ENCODE measurements around the gene RPGR. TPM values are rescaled to one million over a fixed set of nuclear protein-coding genes. Genes with fewer than 3 reads are reported as not detected.
A peak's percentile ranks its signal among the peaks of the same experiment; 100 is the strongest.

The RPGR gene
- total RNA-seq, 1 experiment from 2014 or later, result 10.4 TPM

- no peak overlapping the region for H3K4me3 ChIP-seq (replicated peaks in 1 of 2; ENCODE audit: low read depth in 1 of 2, low read length in 2 of 2)
- intact Hi-C loops (cut with micrococcal nuclease), result no loop called here
- no peaks in the 10 kb centered on the region for H3K36me3 ChIP-seq (ENCODE audit: control insufficient read depth in 1 of 2, insufficient read depth in 2 of 2, low read length in 2 of 2)
- ATAC-seq (peak; percentile 66), DNase-seq (ENCODE audit: low read depth, low spot score) (peak; percentile 27)
- no peak overlapping the region for H2AFZ ChIP-seq (ENCODE audit: low read depth, low read length, poor library complexity, severe bottlenecking)
- BruUV-seq (replicated peaks), result no TSS peak
- H3K79me2 ChIP-seq (ENCODE audit: insufficient read depth, low read length), result no peaks in the 10 kb centered on the region
- H3K4me1 ChIP-seq (ENCODE audit: control insufficient read depth in 1 of 2, insufficient read depth in 2 of 2, low read length in 2 of 2), result peaks cover 16 to 34% of the 10 kb centered on the region in 2 experiments; a peak in 3 of 4 replicates
- H3K9ac ChIP-seq (ENCODE audit: low read length), result no peak overlapping the region
- H3K9me3 ChIP-seq (ENCODE audit: control insufficient read depth in 1 of 2, insufficient read depth in 1 of 2, low read depth in 1 of 2, low read length in 2 of 2), result no peaks in the 10 kb centered on the region
- H3K27ac ChIP-seq (ENCODE audit: low read depth, low read length), result 0 out of 2 replicates have a peak overlapping the region, but pooled peaks have one; percentile 18
- POLR2A ChIA-PET, result no interaction called here
- CTCF ChIA-PET, result no interaction called here
- RAD21 ChIA-PET (ENCODE audit: low non-redundant PET in 1 of 2, low total read pairs in 2 of 2, uncharacterized antibody in 2 of 2, unreplicated experiment in 2 of 2), result no interaction called here
- H3K9me2 ChIP-seq (ENCODE audit: insufficient read depth), result no peaks in the 10 kb centered on the region
- no peaks in the 10 kb centered on the region for H3K27me3 ChIP-seq (ENCODE audit: insufficient read depth, low read length)
- H3K4me2 ChIP-seq (ENCODE audit: low read length), result peak overlapping the region; percentile 42
- H4K20me1 ChIP-seq (ENCODE audit: insufficient read depth), result no peaks in the 10 kb centered on the region
- TF ChIP-seq EZH2 (IDR thresholded peaks at IDR 0.05) (no peak), REST (IDR thresholded peaks at IDR 0.05; ENCODE audit: low read depth) (no peak), RAD21 (IDR thresholded peaks at IDR 0.05; ENCODE audit: low read depth) (no peak), ZFX (IDR thresholded peaks at IDR 0.05) (no peak), TCF7L2 (IDR thresholded peaks at IDR 0.05; ENCODE audit: borderline replicate concordance, extremely low read depth, insufficient read depth, insufficient read length) (no peak), SRF (IDR thresholded peaks at IDR 0.05; ENCODE audit: low read depth) (no peak), YY1 (IDR thresholded peaks at IDR 0.05; ENCODE audit: extremely low read depth, insufficient replicate concordance, low read depth, low read length) (no peak), SP1 (IDR thresholded peaks at IDR 0.05; ENCODE audit: low read depth) (0 out of 2 replicates have a peak, but pooled peaks have one; percentile 26), SIN3A (IDR thresholded peaks at IDR 0.05; ENCODE audit: low read depth) (no peak), EGR1 (IDR thresholded peaks at IDR 0.05; ENCODE audit: low read depth) (no peak), JUND (IDR thresholded peaks at IDR 0.05) (peak; percentile 53), POLR2AphosphoS5 (IDR thresholded peaks at IDR 0.05; ENCODE audit: low read depth, low read length) (no peak), EZH2phosphoT487 (IDR thresholded peaks at IDR 0.05; ENCODE audit: borderline replicate concordance) (no peak), ELF1 (IDR thresholded peaks at IDR 0.05; ENCODE audit: borderline replicate concordance, low read depth) (no peak), ZNF274 (IDR thresholded peaks at IDR 0.05; ENCODE audit: low read depth, low read length) (no peak), POLR2A (IDR thresholded peaks at IDR 0.05; ENCODE audit: borderline replicate concordance, extremely low read depth, insufficient read depth, insufficient read length) (no peak), CTCF (IDR thresholded peaks at IDR 0.05 in 2 of 3, conservative IDR thresholded peaks at IDR 0.05 in 1 of 3; ENCODE audit: borderline replicate concordance in 1 of 3, insufficient read depth in 1 of 3, low read depth in 2 of 3, low read length in 2 of 3) (no peak), FOSL1 (IDR thresholded peaks at IDR 0.05; ENCODE audit: low read depth) (peak; percentile 76), CEBPB (IDR thresholded peaks at IDR 0.05; ENCODE audit: low read depth) (peak; percentile 62), CBX3 (IDR thresholded peaks at IDR 0.05; ENCODE audit: low read depth) (no peak)
- TF ChIP-seq, protein P1, sequence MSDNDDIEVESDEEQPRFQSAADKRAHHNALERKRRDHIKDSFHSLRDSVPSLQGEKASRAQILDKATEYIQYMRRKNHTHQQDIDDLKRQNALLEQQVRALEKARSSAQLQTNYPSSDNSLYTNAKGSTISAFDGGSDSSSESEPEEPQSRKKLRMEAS (IDR thresholded peaks at IDR 0.05), result no peak
- TF ChIP-seq, protein P2, sequence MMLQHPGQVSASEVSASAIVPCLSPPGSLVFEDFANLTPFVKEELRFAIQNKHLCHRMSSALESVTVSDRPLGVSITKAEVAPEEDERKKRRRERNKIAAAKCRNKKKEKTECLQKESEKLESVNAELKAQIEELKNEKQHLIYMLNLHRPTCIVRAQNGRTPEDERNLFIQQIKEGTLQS (IDR thresholded peaks at IDR 0.05), result no peak
These were observed 51.7 kb downstream of the RPGR start for GRCh38 chrX:38275615-38276014.
